ENCODE data around the gene DST.
"Not testable (repeated sequence)": the region's sequence is repeated elsewhere in the genome, so short reads cannot be mapped to it uniquely, and the experiment has no call there.

DST gene

GRCh38 chr6:56499095-56499494 is 143.6 kb downstream of the DST start:
- no peaks in the 10 kb centered on the region for H3K9me3 ChIP-seq (ENCODE audit: control insufficient read depth, insufficient read depth, low read length)
- H3K79me2 ChIP-seq (ENCODE audit: control insufficient read depth, low read length): no peaks in the 10 kb centered on the region
- TF ChIP-seq EZH2phosphoT487 (IDR thresholded peaks at IDR 0.05; ENCODE audit: borderline replicate concordance, low read length) (no peak), CTCF (IDR thresholded peaks at IDR 0.05; ENCODE audit: low read depth, low read length, poor library complexity, severe bottlenecking) (no peak)
- H3K36me3 ChIP-seq (ENCODE audit: control insufficient read depth, low read length): peaks cover 5% of the 10 kb centered on the region; the same call in 1 of the 2 replicates
- no peaks in the 10 kb centered on the region for H4K20me1 ChIP-seq (ENCODE audit: control insufficient read depth, insufficient read depth, low read depth, low read length)
- H3K4me2 ChIP-seq (ENCODE audit: low read length): no peak overlapping the region
- no peak overlapping the region for H3K4me3 ChIP-seq (ENCODE audit: low read length)
- H3K9me2 ChIP-seq (replicated peaks; ENCODE audit: control insufficient read depth, low read length): no peaks in the 10 kb centered on the region
- H3K4me1 ChIP-seq (ENCODE audit: control insufficient read depth, low read length): no peaks in the 10 kb centered on the region
- H3F3A ChIP-seq (ENCODE audit: control insufficient read depth, insufficient read depth): no peaks in the 10 kb centered on the region
- H3K27ac ChIP-seq (ENCODE audit: low read depth, low read length): no peak overlapping the region
- H3K27me3 ChIP-seq (ENCODE audit: control insufficient read depth, low read length): no peaks in the 10 kb centered on the region

GRCh38 chr6:56497691-56498090 is 145.0 kb downstream of the DST start:
- H3K4me3 ChIP-seq (ENCODE audit: low read length): no peak overlapping the region
- no peak overlapping the region for H3K27ac ChIP-seq (ENCODE audit: low read depth, low read length)
- H4K20me1 ChIP-seq (ENCODE audit: control insufficient read depth, insufficient read depth, low read depth, low read length): no peaks in the 10 kb centered on the region
- peaks cover 5% of the 10 kb centered on the region; the same call in 1 of the 2 replicates for H3K36me3 ChIP-seq (ENCODE audit: control insufficient read depth, low read length)
- no peaks in the 10 kb centered on the region for H3K9me3 ChIP-seq (ENCODE audit: control insufficient read depth, insufficient read depth, low read length)
- TF ChIP-seq EZH2phosphoT487 (IDR thresholded peaks at IDR 0.05; ENCODE audit: borderline replicate concordance, low read length): no peak
- TF ChIP-seq CTCF (IDR thresholded peaks at IDR 0.05; ENCODE audit: low read depth, low read length, poor library complexity, severe bottlenecking): no peak
- H3K4me2 ChIP-seq (ENCODE audit: low read length): no peak overlapping the region
- H3F3A ChIP-seq (ENCODE audit: control insufficient read depth, insufficient read depth): no peaks in the 10 kb centered on the region
- H3K27me3 ChIP-seq (ENCODE audit: control insufficient read depth, low read length): no peaks in the 10 kb centered on the region
- no peaks in the 10 kb centered on the region for H3K79me2 ChIP-seq (ENCODE audit: control insufficient read depth, low read length)
- no peaks in the 10 kb centered on the region for H3K4me1 ChIP-seq (ENCODE audit: control insufficient read depth, low read length)
- H3K9me2 ChIP-seq (replicated peaks; ENCODE audit: control insufficient read depth, low read length): no peaks in the 10 kb centered on the region

- H3K79me2 ChIP-seq (ENCODE audit: control insufficient read depth, low read length): no peaks in the 10 kb centered on the region
- H3K9me3 ChIP-seq (ENCODE audit: control insufficient read depth, insufficient read depth, low read length): no peaks in the 10 kb centered on the region
- no peak for TF ChIP-seq EZH2phosphoT487 (IDR thresholded peaks at IDR 0.05; ENCODE audit: borderline replicate concordance, low read length)
- TF ChIP-seq CTCF (IDR thresholded peaks at IDR 0.05; ENCODE audit: low read depth, low read length, poor library complexity, severe bottlenecking): no peak
- H3K4me2 ChIP-seq (ENCODE audit: low read length): no peak overlapping the region
- H3K4me3 ChIP-seq (ENCODE audit: low read length): no peak overlapping the region
- peaks cover 5% of the 10 kb centered on the region; the same call in 1 of the 2 replicates for H3K36me3 ChIP-seq (ENCODE audit: control insufficient read depth, low read length)
- no peaks in the 10 kb centered on the region for H3K9me2 ChIP-seq (replicated peaks; ENCODE audit: control insufficient read depth, low read length)
- no peaks in the 10 kb centered on the region for H3F3A ChIP-seq (ENCODE audit: control insufficient read depth, insufficient read depth)
- H3K27me3 ChIP-seq (ENCODE audit: control insufficient read depth, low read length): no peaks in the 10 kb centered on the region
- no peaks in the 10 kb centered on the region for H4K20me1 ChIP-seq (ENCODE audit: control insufficient read depth, insufficient read depth, low read depth, low read length)
- no peaks in the 10 kb centered on the region for H3K4me1 ChIP-seq (ENCODE audit: control insufficient read depth, low read length)
- H3K27ac ChIP-seq (ENCODE audit: low read depth, low read length): no peak overlapping the region
Measured at GRCh38 chr6:56497240-56497639, 145.4 kb downstream of the DST start.

- not testable (repeated sequence) for H3K4me1 ChIP-seq (ENCODE audit: control insufficient read depth, low read length); H3K4me3 ChIP-seq (ENCODE audit: low read length); H3F3A ChIP-seq (ENCODE audit: control insufficient read depth, insufficient read depth); H3K36me3 ChIP-seq (ENCODE audit: control insufficient read depth, low read length); H3K27ac ChIP-seq (ENCODE audit: low read depth, low read length); H4K20me1 ChIP-seq (ENCODE audit: control insufficient read depth, insufficient read depth, low read depth, low read length); H3K27me3 ChIP-seq (ENCODE audit: control insufficient read depth, low read length); H3K9me3 ChIP-seq (ENCODE audit: control insufficient read depth, insufficient read depth, low read length); H3K4me2 ChIP-seq (ENCODE audit: low read length); H3K79me2 ChIP-seq (ENCODE audit: control insufficient read depth, low read length); H3K9me2 ChIP-seq (replicated peaks; ENCODE audit: control insufficient read depth, low read length)
Measured at GRCh38 chr6:56496650-56497049, 146.0 kb downstream of the DST start.

All from DOHH2 (cell line).